Measurements from ENCODE around the gene SLC38A11.

Gene SLC38A11

DNA sequence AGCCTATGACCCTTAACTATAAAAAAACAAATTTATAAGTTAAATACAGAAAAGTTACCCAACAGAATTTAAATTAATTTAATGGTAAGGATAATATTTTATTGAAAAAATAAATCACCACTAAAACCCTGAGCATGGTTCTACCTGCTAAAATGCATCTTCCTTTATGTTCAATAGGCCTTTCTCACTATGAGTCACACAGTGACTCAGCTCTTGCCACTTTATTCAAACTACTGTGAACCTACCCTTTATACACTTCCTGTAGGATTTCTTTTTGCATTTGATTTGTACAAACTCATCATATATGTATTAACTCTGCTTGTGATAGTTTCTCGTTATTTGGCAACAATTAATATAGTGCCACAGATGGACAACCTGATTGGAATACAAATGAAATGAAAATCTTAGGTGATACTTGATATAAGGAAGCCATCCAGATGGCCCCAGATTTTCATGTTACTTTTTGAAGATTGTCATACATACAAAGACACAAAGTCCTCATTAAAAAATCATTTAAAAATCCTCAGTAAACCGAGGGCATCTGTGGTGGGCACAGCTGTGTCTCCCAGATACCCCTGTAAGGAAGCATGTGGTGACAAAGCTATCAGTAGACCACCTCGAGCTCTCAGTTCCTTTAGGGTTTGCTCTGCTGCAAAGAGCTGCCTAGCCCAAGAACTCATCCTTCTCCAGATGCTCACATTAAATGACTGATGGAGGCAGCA, 58.5 kb downstream of the SLC38A11 start:
- TF ChIP-seq, protein P1, sequence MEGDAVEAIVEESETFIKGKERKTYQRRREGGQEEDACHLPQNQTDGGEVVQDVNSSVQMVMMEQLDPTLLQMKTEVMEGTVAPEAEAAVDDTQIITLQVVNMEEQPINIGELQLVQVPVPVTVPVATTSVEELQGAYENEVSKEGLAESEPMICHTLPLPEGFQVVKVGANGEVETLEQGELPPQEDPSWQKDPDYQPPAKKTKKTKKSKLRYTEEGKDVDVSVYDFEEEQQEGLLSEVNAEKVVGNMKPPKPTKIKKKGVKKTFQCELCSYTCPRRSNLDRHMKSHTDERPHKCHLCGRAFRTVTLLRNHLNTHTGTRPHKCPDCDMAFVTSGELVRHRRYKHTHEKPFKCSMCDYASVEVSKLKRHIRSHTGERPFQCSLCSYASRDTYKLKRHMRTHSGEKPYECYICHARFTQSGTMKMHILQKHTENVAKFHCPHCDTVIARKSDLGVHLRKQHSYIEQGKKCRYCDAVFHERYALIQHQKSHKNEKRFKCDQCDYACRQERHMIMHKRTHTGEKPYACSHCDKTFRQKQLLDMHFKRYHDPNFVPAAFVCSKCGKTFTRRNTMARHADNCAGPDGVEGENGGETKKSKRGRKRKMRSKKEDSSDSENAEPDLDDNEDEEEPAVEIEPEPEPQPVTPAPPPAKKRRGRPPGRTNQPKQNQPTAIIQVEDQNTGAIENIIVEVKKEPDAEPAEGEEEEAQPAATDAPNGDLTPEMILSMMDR (IDR thresholded peaks at IDR 0.05) = no peak
- H3K27ac ChIP-seq = no peak overlapping the region
- no peaks in the 10 kb centered on the region for H3K36me3 ChIP-seq (ENCODE audit: control insufficient read depth, insufficient read depth, low read length)
- no peak overlapping the region for H3K4me2 ChIP-seq (ENCODE audit: low read length)
- no peak overlapping the region for H2AFZ ChIP-seq
- no peaks in the 10 kb centered on the region for H3K79me2 ChIP-seq
- H3K27me3 ChIP-seq (ENCODE audit: control insufficient read depth, insufficient read depth, low read length) = no peaks in the 10 kb centered on the region
- H3K9me3 ChIP-seq (ENCODE audit: control insufficient read depth, low read length) = no peaks in the 10 kb centered on the region
- H3K4me3 ChIP-seq (ENCODE audit: low read depth, low read length) = no peak overlapping the region
- H3K9ac ChIP-seq = no peak overlapping the region
- no peaks in the 10 kb centered on the region for H3K4me1 ChIP-seq

GRCh38 chr2:164896226-164896625, 59.1 kb downstream of the SLC38A11 start:
- H3K27ac ChIP-seq = no peak overlapping the region
- no peak overlapping the region for H2AFZ ChIP-seq
- no peaks in the 10 kb centered on the region for H3K9me3 ChIP-seq (ENCODE audit: control insufficient read depth, low read length)
- no peaks in the 10 kb centered on the region for H3K79me2 ChIP-seq
- no peak overlapping the region for H3K9ac ChIP-seq
- H3K4me2 ChIP-seq (ENCODE audit: low read length) = no peak overlapping the region
- H3K4me3 ChIP-seq (ENCODE audit: low read depth, low read length) = no peak overlapping the region
- H3K36me3 ChIP-seq (ENCODE audit: control insufficient read depth, insufficient read depth, low read length) = no peaks in the 10 kb centered on the region
- no peaks in the 10 kb centered on the region for H3K27me3 ChIP-seq (ENCODE audit: control insufficient read depth, insufficient read depth, low read length)
- TF ChIP-seq, protein P1 (IDR thresholded peaks at IDR 0.05) = no peak
- H3K4me1 ChIP-seq = no peaks in the 10 kb centered on the region

GRCh38 chr2:164891460-164891859, 63.9 kb downstream of the SLC38A11 start:
- Histone ChIP-seq H3K9ac (no peak overlapping the region), H3K79me2 (no peaks in the 10 kb centered on the region), H3K9me3 (ENCODE audit: control insufficient read depth, low read length) (no peaks in the 10 kb centered on the region), H3K4me2 (ENCODE audit: low read length) (no peak overlapping the region), H2AFZ (no peak overlapping the region), H3K27me3 (ENCODE audit: control insufficient read depth, insufficient read depth, low read length) (no peaks in the 10 kb centered on the region), H3K27ac (no peak overlapping the region), H3K4me1 (no peaks in the 10 kb centered on the region), H3K4me3 (ENCODE audit: low read depth, low read length) (no peak overlapping the region), H3K36me3 (ENCODE audit: control insufficient read depth, insufficient read depth, low read length) (no peaks in the 10 kb centered on the region)
- TF ChIP-seq, protein P1 (IDR thresholded peaks at IDR 0.05) = no peak

GRCh38 chr2:164890544-164890943, 64.8 kb downstream of the SLC38A11 start:
- H3K79me2 ChIP-seq = no peaks in the 10 kb centered on the region
- H3K27me3 ChIP-seq (ENCODE audit: control insufficient read depth, insufficient read depth, low read length) = no peaks in the 10 kb centered on the region
- H3K4me2 ChIP-seq (ENCODE audit: low read length) = no peak overlapping the region
- H3K36me3 ChIP-seq (ENCODE audit: control insufficient read depth, insufficient read depth, low read length) = no peaks in the 10 kb centered on the region
- no peaks in the 10 kb centered on the region for H3K4me1 ChIP-seq
- TF ChIP-seq, protein P1 (IDR thresholded peaks at IDR 0.05) = no peak
- H3K27ac ChIP-seq = no peak overlapping the region
- H3K4me3 ChIP-seq (ENCODE audit: low read depth, low read length) = no peak overlapping the region
- no peak overlapping the region for H2AFZ ChIP-seq
- H3K9me3 ChIP-seq (ENCODE audit: control insufficient read depth, low read length) = no peaks in the 10 kb centered on the region
- no peak overlapping the region for H3K9ac ChIP-seq

DNA sequence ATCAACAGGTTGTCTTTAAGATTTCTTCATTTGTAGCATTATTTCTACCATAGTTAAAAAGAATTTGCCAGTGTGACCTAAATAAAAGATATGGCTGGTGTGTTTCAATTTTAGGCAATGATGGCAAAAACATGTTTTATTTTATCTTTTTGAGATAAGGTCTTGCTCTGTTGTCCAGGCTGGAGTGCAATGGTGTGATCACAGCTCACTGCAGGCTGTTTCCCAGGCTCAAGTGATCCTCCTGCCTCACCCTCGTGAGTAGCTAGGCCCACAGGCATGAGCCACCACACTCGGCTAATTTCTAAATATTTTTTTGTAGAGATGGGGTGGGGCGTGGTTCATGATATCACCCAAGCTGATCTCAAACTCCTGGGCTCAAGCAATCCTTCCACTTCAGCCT, 66.7 kb downstream of the SLC38A11 start:
- Histone ChIP-seq H2AFZ (no peak overlapping the region), H3K4me1 (no peaks in the 10 kb centered on the region), H3K4me3 (ENCODE audit: low read depth, low read length) (no peak overlapping the region), H3K79me2 (no peaks in the 10 kb centered on the region), H3K4me2 (ENCODE audit: low read length) (no peak overlapping the region), H3K36me3 (ENCODE audit: control insufficient read depth, insufficient read depth, low read length) (no peaks in the 10 kb centered on the region), H3K9ac (no peak overlapping the region), H3K27ac (no peak overlapping the region), H3K9me3 (ENCODE audit: control insufficient read depth, low read length) (no peaks in the 10 kb centered on the region), H3K27me3 (ENCODE audit: control insufficient read depth, insufficient read depth, low read length) (no peaks in the 10 kb centered on the region)
- TF ChIP-seq, protein P1 (IDR thresholded peaks at IDR 0.05) = no peak

Data from parathyroid adenoma (tissue), 2 donors.